D721Med (cell line): ENCODE measurements around the gene TBXAS1.

Source experiments
- DNase-seq: peaks from one replicate; pipeline ENCODE4 v3.0.0; 2011; ENCODE audit warnings: low spot score; ENCODE audit not compliant: insufficient read length
- FAIRE-seq: peaks from 2 replicates; lab custom pipeline; 2011; peaks lifted over from hg19 to GRCh38; lab: Jason Lieb, UNC
- CTCF ChIP-seq: IDR thresholded peaks from 2 replicates; pipeline ENCODE4 v1.5.1; 2012; ENCODE audit warnings: mild to moderate bottlenecking, control low read depth; ENCODE audit not compliant: insufficient read depth; ENCODE audit errors: missing control alignments

TBXAS1 gene

DNA sequence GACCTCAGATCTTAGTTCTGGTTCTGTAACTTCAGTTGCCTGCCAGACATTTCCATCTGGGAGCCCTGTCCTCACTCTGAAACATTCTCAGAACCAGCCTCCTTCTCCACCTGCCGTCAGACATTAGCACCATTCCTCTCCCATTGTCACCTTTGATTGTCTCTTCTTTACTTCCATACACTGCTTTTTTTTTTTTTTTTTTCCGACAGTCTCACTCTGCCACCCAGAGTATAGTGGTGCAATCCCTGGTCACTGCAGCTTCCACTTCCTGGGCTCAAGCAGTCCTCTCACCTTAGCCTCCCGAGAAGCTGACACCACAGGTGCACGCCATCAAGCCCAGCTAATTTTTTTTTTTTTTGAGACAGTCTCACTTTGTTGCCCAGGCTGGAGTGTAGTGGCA is 30.2 kb upstream of the TBXAS1 start:
- no peak for TF ChIP-seq CTCF
- FAIRE-seq = no peak

GRCh38 chr7:139799586-139799985 is 29.5 kb upstream of the TBXAS1 start:
- no peak for DNase-seq
- FAIRE-seq = no peak
- TF ChIP-seq CTCF = no peak

More for the DNA sequence above, 30.2 kb upstream of the TBXAS1 start:
- no peak for DNase-seq

DNA sequence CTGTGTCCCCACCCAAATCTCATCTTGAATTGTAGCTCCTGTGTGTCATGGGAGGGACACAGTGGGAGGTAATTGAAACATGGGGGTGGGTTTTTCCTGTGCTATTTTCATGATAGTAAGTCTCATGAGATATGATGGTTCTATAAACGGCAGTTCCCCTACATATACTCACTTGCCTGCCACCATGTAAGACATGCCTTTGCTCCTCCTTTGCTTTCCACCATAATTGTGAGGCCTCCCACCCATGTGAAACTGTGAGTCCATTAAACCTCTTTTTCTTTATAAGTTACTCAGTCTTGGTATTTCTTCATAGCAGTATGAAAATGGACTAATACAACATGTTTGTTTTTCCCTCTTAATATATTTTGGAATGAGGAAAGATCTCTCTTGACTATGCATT is 24.5 kb upstream of the TBXAS1 start:
- FAIRE-seq (no peak), DNase-seq (no peak)
- TF ChIP-seq CTCF = no peak

GRCh38 chr7:139807009-139807408 is 22.1 kb upstream of the TBXAS1 start:
- DNase-seq (no peak), FAIRE-seq (no peak)
- no peak for TF ChIP-seq CTCF

DNA sequence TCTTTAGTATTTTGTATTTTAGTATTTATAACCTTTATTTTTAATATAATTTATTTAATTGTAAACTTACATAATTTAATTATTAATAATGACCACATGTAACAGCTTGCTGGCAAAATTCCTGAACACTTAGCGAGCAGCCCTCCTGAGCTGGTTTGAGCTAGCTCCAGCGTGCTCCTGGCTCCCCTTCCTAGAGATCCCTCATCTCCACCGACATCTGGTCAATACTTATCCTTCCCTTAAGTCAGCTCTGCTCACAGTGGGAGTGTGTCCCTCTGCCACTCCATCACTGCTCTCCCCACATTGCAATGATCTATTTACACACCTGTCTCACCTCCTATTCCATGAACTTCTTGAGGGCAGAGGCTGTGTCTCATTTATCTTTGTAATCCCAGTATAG is 20.6 kb upstream of the TBXAS1 start:
- no peak for TF ChIP-seq CTCF
- no peak for DNase-seq
- FAIRE-seq = no peak

DNA sequence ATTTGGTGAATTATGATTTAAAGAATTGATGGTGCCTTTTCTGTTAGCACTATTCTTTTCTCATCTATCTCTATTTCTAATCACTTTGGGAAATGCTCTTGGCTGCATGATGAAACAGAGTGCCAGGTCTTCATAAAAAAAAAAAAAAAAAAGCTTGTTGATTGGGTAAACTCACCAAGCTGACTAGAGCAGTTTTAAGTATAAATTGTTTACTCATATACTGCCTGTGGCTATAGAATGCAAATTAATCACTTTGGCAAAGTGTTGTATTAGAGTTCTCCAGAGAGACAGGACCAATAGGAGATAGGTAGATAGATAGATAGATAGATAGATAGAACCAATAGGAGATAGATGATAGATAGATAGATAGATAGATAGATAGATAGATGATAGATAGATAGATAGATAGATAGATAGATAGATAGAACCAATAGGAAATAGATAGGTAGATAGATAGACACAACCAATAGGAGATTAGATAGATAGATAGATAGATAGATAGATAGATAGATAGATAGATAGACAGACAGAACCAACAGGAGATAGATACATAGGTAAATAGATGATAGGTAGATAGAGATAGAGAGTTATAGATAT is 20.1 kb upstream of the TBXAS1 start:
- TF ChIP-seq CTCF = no peak
- no peak for DNase-seq
- no peak for FAIRE-seq

- DNase-seq (no peak), FAIRE-seq (no peak)
- TF ChIP-seq CTCF = no peak
Observed at GRCh38 chr7:139811066-139811465, 18.0 kb upstream of the TBXAS1 start.
